H1 (cell line): ENCODE measurements around the gene INPP5A. TPM values are rescaled to one million over a fixed set of nuclear protein-coding genes. Genes with fewer than 3 reads are reported as not detected.

Source experiments
- CTCF ChIA-PET: fragments of 300-600 bp; sonication (Branson Sonifier 250); formaldehyde crosslinking; loops from one replicate; lab custom pipeline; 2021; ENCODE audit not compliant: partially characterized antibody; lab: Charles Lee
- POLR2A ChIA-PET: fragments of 300-600 bp; sonication (Branson Sonifier 250); formaldehyde crosslinking; loops from one replicate; lab custom pipeline; 2021; ENCODE audit warnings: inconsistent platforms; ENCODE audit not compliant: partially characterized antibody; lab: Charles Lee
- DNase-seq, 2 experiments: peaks; one replicate each; pipeline versions ENCODE4 v3.0.0 to v3.0.0-alpha.2; 2010 to 2022; ENCODE audit warnings: low spot score in 2 of 2, low read depth in 1 of 2, mixed read lengths in 1 of 2
- FAIRE-seq: peaks from 2 replicates; lab custom pipeline; 2011; peaks lifted over from hg19 to GRCh38; lab: Jason Lieb, UNC
- H2AFZ ChIP-seq: 2 replicates; pipeline ENCODE4 v1.8.1; 2012; ENCODE audit warnings: low read length, inconsistent platforms
- H2AK5ac ChIP-seq: 2 replicates; pipeline ENCODE4 v1.6.1; 2013; ENCODE audit warnings: low read depth, low read length
- H2BK120ac ChIP-seq: replicated peaks from 2 replicates; pipeline ENCODE3; 2013; ENCODE audit warnings: low read depth, low read length, inconsistent platforms
- H2BK12ac ChIP-seq: 2 replicates; pipeline ENCODE4 v1.6.1; 2013; ENCODE audit warnings: low read depth, low read length
- H2BK15ac ChIP-seq: 2 replicates; pipeline ENCODE4 v1.6.1; 2013; ENCODE audit warnings: low read length
- H2BK20ac ChIP-seq: 2 replicates; pipeline ENCODE4 v1.6.1; 2013; ENCODE audit warnings: low read length
- H2BK5ac ChIP-seq: 2 replicates; pipeline ENCODE4 v1.6.1; 2013; ENCODE audit warnings: low read depth, low read length
- H3K14ac ChIP-seq: 2 replicates; pipeline ENCODE4 v1.6.1; 2013; ENCODE audit warnings: inconsistent platforms; ENCODE audit not compliant: insufficient read length
- H3K18ac ChIP-seq: 2 replicates; pipeline ENCODE4 v1.6.1; 2013; ENCODE audit warnings: low read length; ENCODE audit errors: extremely low read depth
- H3K23ac ChIP-seq: 2 replicates; pipeline ENCODE4 v1.6.1; 2013; ENCODE audit warnings: inconsistent platforms; ENCODE audit not compliant: insufficient read length
- H3K23me2 ChIP-seq: 2 replicates; pipeline ENCODE4 v1.6.1; 2013; ENCODE audit warnings: low read depth, low read length
- H3K27ac ChIP-seq: 2 replicates; pipeline ENCODE4 v1.6.1; 2011; ENCODE audit warnings: low read depth, low read length, inconsistent platforms
- H3K27me3 ChIP-seq, 4 experiments: replicated peaks in 1 of 4; 1 replicate in 1 of 4; 2 replicates in 3 of 4; pipeline versions ENCODE4 v1.6.1 to v1.8.1; 2011 to 2013; ENCODE audit warnings: low read length in 3 of 4, mild to moderate bottlenecking in 3 of 4, inconsistent platforms in 2 of 4, mixed read lengths in 2 of 4, moderate library complexity in 1 of 4; ENCODE audit not compliant: control insufficient read depth in 3 of 4, insufficient read depth in 3 of 4; ENCODE audit errors: extremely low read depth in 1 of 4
- H3K36me3 ChIP-seq, 4 experiments: 2 replicates each; pipeline versions ENCODE4 v1.6.1 to v1.8.1; 2011 to 2013; ENCODE audit warnings: mild to moderate bottlenecking in 4 of 4, low read length in 3 of 4, moderate library complexity in 2 of 4, control low read depth in 1 of 4, inconsistent platforms in 1 of 4; ENCODE audit not compliant: insufficient read depth in 4 of 4, control insufficient read depth in 2 of 4
- H3K4ac ChIP-seq: replicated peaks from 2 replicates; pipeline ENCODE3; 2013; ENCODE audit warnings: low read length, low read depth, mixed read lengths, inconsistent platforms; ENCODE audit not compliant: insufficient read length
- H3K4me1 ChIP-seq, 4 experiments: replicated peaks in 1 of 4; 1 replicate in 1 of 4; 2 replicates in 3 of 4; pipeline versions ENCODE4 v1.6.1 to v1.8.1; 2011 to 2013; ENCODE audit warnings: low read length in 3 of 4, inconsistent platforms in 2 of 4, mixed read lengths in 1 of 4; ENCODE audit not compliant: insufficient read depth in 4 of 4, control insufficient read depth in 3 of 4
- H3K4me2 ChIP-seq, 2 experiments: 2 replicates each; pipeline versions ENCODE4 v1.6.1 to v1.8.1; 2011 to 2013; ENCODE audit warnings: low read depth in 2 of 2, low read length in 2 of 2, control low read depth in 1 of 2, inconsistent platforms in 1 of 2, mild to moderate bottlenecking in 1 of 2; ENCODE audit not compliant: insufficient read depth in 1 of 2
- H3K4me3 ChIP-seq, 4 experiments: fragments of 200-600, 300-600 bp in 1 of 4; sonication (generic), shearing (Covaris generic), sonication (Bioruptor Twin) in 1 of 4; 2 replicates each; pipeline versions ENCODE4 v1.5.1 to v1.8.1; 2011 to 2016; ENCODE audit warnings: low read length in 4 of 4, low read depth in 3 of 4, control low read depth in 2 of 4, inconsistent platforms in 2 of 4, mild to moderate bottlenecking in 2 of 4, mixed read lengths in 1 of 4, moderate library complexity in 1 of 4; ENCODE audit not compliant: insufficient read depth in 2 of 4; ENCODE audit errors: extremely low read depth in 1 of 4
- H3K56ac ChIP-seq: replicated peaks from 2 replicates; pipeline ENCODE3; 2013; ENCODE audit warnings: low read depth, mild to moderate bottlenecking, mixed read lengths, low read length, inconsistent platforms; ENCODE audit not compliant: insufficient read length
- H3K79me1 ChIP-seq: 2 replicates; pipeline ENCODE4 v1.6.1; 2013; ENCODE audit warnings: low read depth, low read length, control low read depth
- H3K79me2 ChIP-seq, 2 experiments: 2 replicates each; pipeline versions ENCODE4 v1.6.1 to v1.8.1; 2012 to 2013; ENCODE audit warnings: low read length in 2 of 2, mild to moderate bottlenecking in 2 of 2, inconsistent platforms in 1 of 2; ENCODE audit not compliant: insufficient read depth in 2 of 2, control insufficient read depth in 1 of 2
- H3K9ac ChIP-seq, 4 experiments: replicated peaks in 1 of 4; 1 replicate in 1 of 4; 2 replicates in 3 of 4; pipeline versions ENCODE4 v1.6.1 to v1.8.1; 2011 to 2013; ENCODE audit warnings: low read depth in 3 of 4, low read length in 3 of 4, control low read depth in 2 of 4, mild to moderate bottlenecking in 2 of 4, moderate library complexity in 2 of 4, inconsistent platforms in 1 of 4; ENCODE audit errors: extremely low read depth in 1 of 4
- H3K9me3 ChIP-seq, 2 experiments: 2 replicates each; pipeline versions ENCODE4 v1.6.1 to v1.8.1; 2012 to 2013; ENCODE audit warnings: mild to moderate bottlenecking in 2 of 2, moderate library complexity in 2 of 2, control low read depth in 1 of 2, inconsistent platforms in 1 of 2, low read depth in 1 of 2, low read length in 1 of 2, mixed read lengths in 1 of 2; ENCODE audit not compliant: insufficient read depth in 2 of 2
- H4K20me1 ChIP-seq, 2 experiments: replicated peaks in 1 of 2; 2 replicates each; pipeline versions ENCODE3 to v1.8.1; 2011 to 2013; ENCODE audit warnings: inconsistent platforms in 2 of 2, low read length in 2 of 2, mild to moderate bottlenecking in 1 of 2; ENCODE audit not compliant: insufficient read depth in 2 of 2, control insufficient read depth in 1 of 2
- H4K5ac ChIP-seq: 2 replicates; pipeline ENCODE4 v1.6.1; 2013; ENCODE audit warnings: low read length, low read depth, mixed read lengths, inconsistent platforms; ENCODE audit not compliant: insufficient read length
- H4K8ac ChIP-seq: 2 replicates; pipeline ENCODE4 v1.8.0; 2013; ENCODE audit warnings: mild to moderate bottlenecking, moderate library complexity, low read length, inconsistent platforms; ENCODE audit not compliant: insufficient read depth; ENCODE audit errors: extremely low read depth
- H4K91ac ChIP-seq: replicated peaks from 2 replicates; pipeline ENCODE3; 2013; ENCODE audit warnings: low read length, mixed read lengths, inconsistent platforms; ENCODE audit not compliant: insufficient read length
- BCL11A ChIP-seq, 2 experiments: IDR thresholded peaks; one replicate each; pipeline ENCODE4 v1.6.1; 2011; ENCODE audit warnings: low read depth in 2 of 2, low read length in 2 of 2, mild to moderate bottlenecking in 2 of 2
- CHD1 ChIP-seq: IDR thresholded peaks from 2 replicates; pipeline ENCODE4 v1.6.1; 2012; ENCODE audit warnings: low read depth, low read length, improper control_type of control experiment
- CTBP2 ChIP-seq: IDR thresholded peaks from 2 replicates; pipeline ENCODE4 v1.7.0; 2011; ENCODE audit warnings: borderline replicate concordance, mild to moderate bottlenecking, moderate library complexity, mixed read lengths, low read length; ENCODE audit not compliant: insufficient read depth, insufficient read length
- E2F6 ChIP-seq: IDR thresholded peaks from 2 replicates; pipeline ENCODE4 v1.6.1; 2012; ENCODE audit warnings: inconsistent platforms
- GTF2F1 ChIP-seq: IDR thresholded peaks from 2 replicates; pipeline ENCODE4 v1.6.1; 2012; ENCODE audit warnings: low read depth, low read length, improper control_type of control experiment, borderline replicate concordance
- KDM5A ChIP-seq: fragments of 200-600 bp; IDR thresholded peaks from 2 replicates; pipeline ENCODE4 v1.7.1; 2012; ENCODE audit warnings: mild to moderate bottlenecking, low read length, inconsistent platforms, mixed read lengths
- NRF1 ChIP-seq: IDR thresholded peaks from 2 replicates; pipeline ENCODE4 v1.6.1; 2011; ENCODE audit warnings: mild to moderate bottlenecking, low read depth, low read length, improper control_type of control experiment
- RAD21 ChIP-seq, 2 experiments: IDR thresholded peaks in 1 of 2; conservative IDR thresholded peaks in 1 of 2; 2 replicates each; pipeline ENCODE4 v1.6.1; 2011; ENCODE audit warnings: low read depth in 2 of 2, low read length in 2 of 2, improper control_type of control experiment in 1 of 2, inconsistent platforms in 1 of 2, mild to moderate bottlenecking in 1 of 2, moderate library complexity in 1 of 2
- SIX5 ChIP-seq: IDR thresholded peaks from 2 replicates; pipeline ENCODE4 v1.6.1; 2011; ENCODE audit warnings: mild to moderate bottlenecking, low read depth, low read length
- SUZ12 ChIP-seq: fragments of 200-600 bp; sonication (generic); IDR thresholded peaks from 2 replicates; pipeline ENCODE4 v1.6.1; 2012; ENCODE audit warnings: mild to moderate bottlenecking, inconsistent platforms, low read length, moderate library complexity, mixed read lengths
- TAF1 ChIP-seq: IDR thresholded peaks from 2 replicates; pipeline ENCODE4 v1.6.1; 2011; ENCODE audit warnings: mild to moderate bottlenecking, low read depth, low read length
- TAF7 ChIP-seq: optimal IDR thresholded peaks from 2 replicates; pipeline ENCODE3; 2011; ENCODE audit warnings: low read depth, mild to moderate bottlenecking, inconsistent platforms, low read length, moderate library complexity, borderline replicate concordance
- TBP ChIP-seq: IDR thresholded peaks from 2 replicates; pipeline ENCODE4 v1.6.1; 2011; ENCODE audit warnings: low read depth, low read length, improper control_type of control experiment
- TCF12 ChIP-seq: IDR thresholded peaks from 2 replicates; pipeline ENCODE4 v1.6.1; 2011; ENCODE audit warnings: low read depth, mild to moderate bottlenecking, low read length
- WGBS, 2 experiments: shearing (Covaris generic) in 1 of 2; methylation state at CpG; one replicate each; pipeline versions ENCODE4 v1.1.6 to v1.1.7; 2013 to 2015; ENCODE audit warnings: low lambda C conversion rate in 2 of 2, mixed read lengths in 2 of 2, inconsistent platforms in 1 of 2, low coverage in 1 of 2, missing lambda C conversion rate in 1 of 2; ENCODE audit not compliant: insufficient replicate concordance in 2 of 2, insufficient coverage in 1 of 2, insufficient read length in 1 of 2; ENCODE audit errors: extremely low coverage in 1 of 2, missing lambda C conversion rate in 1 of 2; 5-methylcytosine and 5-hydroxymethylcytosine counted together
- polyA plus RNA-seq, 7 experiments: library from polyadenylated mRNA; depleted of rRNA in 3 of 7; stranded (reverse) in 5 of 7; unstranded in 2 of 7; fragments of >200 nt in 5 of 7; fragments of 200-250 nt in 2 of 7; gene quantifications; 1 replicate in 5 of 7; 2 replicates in 1 of 7; 4 replicates in 1 of 7; pipeline versions ENCODE4 v1.2.1 to v1.2.3, GENCODE V29; 2011 to 2013; ENCODE audit warnings: missing spikeins in 2 of 7, mixed read lengths in 2 of 7
- total RNA-seq: library from RNA; stranded (reverse); fragmentation: NEBNext Ultra II Directional; extraction: Animal tissue kit (Norgen Biotek cat#: 25700); gene quantifications from 2 replicates; pipeline ENCODE4 v1.2.1, GENCODE V29; 2021

Gene INPP5A
- total and polyA plus RNA-seq, 2 of the 8 experiments (the other 6 are each of a cell fraction or from before 2014, with no cell fraction given), result 19.7 to 27.5 TPM

- no peak for DNase-seq
- TF ChIP-seq TBP, result no peak
- TF ChIP-seq RAD21 (IDR thresholded peaks at IDR 0.05 in 1 of 2, conservative IDR thresholded peaks at IDR 0.05 in 1 of 2; ENCODE audit: low read depth in 2 of 2, low read length in 2 of 2), result no peak
- no peak for TF ChIP-seq BCL11A (IDR thresholded peaks at IDR 0.05; ENCODE audit: low read depth in 2 of 2, low read length in 2 of 2)
- TF ChIP-seq NRF1, result no peak
- TF ChIP-seq E2F6, result no peak
- TF ChIP-seq SUZ12, result no peak
- no peak for TF ChIP-seq CTBP2
- no peak for TF ChIP-seq SIX5
- TF ChIP-seq CHD1, result no peak
- no peak for TF ChIP-seq TAF1
- no peak for TF ChIP-seq TCF12
- no peak for TF ChIP-seq TAF7
- no peak for TF ChIP-seq KDM5A
- TF ChIP-seq GTF2F1, result no peak
These were observed 55.8 kb downstream of the INPP5A start for GRCh38 chr10:132593389-132593788.

More at GRCh38 chr10:132593389-132593788, 55.8 kb downstream of the INPP5A start:
- no peak overlapping the region for H2BK12ac ChIP-seq
- no peak overlapping the region for H4K91ac ChIP-seq
- H4K20me1 ChIP-seq, result peaks cover 0 to 27% of the 10 kb centered on the region in 2 experiments
- H3K79me2 ChIP-seq, result peaks cover 0 to 15% of the 10 kb centered on the region in 2 experiments; a peak in 1 of 4 replicates
- no peak overlapping the region for H3K4me3 ChIP-seq
- no peak overlapping the region for H2BK5ac ChIP-seq
- 93% methylated on average over 3 of the region's 3 CpGs; no CpG with 5 or more reads in 1 of the 2 experiments for WGBS, 2 experiments
- no peaks in the 10 kb centered on the region for H3K23me2 ChIP-seq
- ChIA-PET POLR2A (no interaction called here), CTCF (interaction anchor here (0.6 to 2.6 kb wide), 3 partner anchors 27 to 134 kb away, joined by 3 to 12 read pairs (median 3); no protein-coding TSS in a partner anchor)
- no peak overlapping the region for H3K27ac ChIP-seq
- no peak overlapping the region for H3K23ac ChIP-seq
- H3K79me1 ChIP-seq, result peaks cover 22% of the 10 kb centered on the region
- no peak for FAIRE-seq
- no peak overlapping the region for H3K9ac ChIP-seq
- H3K36me3 ChIP-seq, result no peaks in the 10 kb centered on the region
- no peak overlapping the region for H3K4me2 ChIP-seq
- H2AFZ ChIP-seq, result no peak overlapping the region
- H3K18ac ChIP-seq, result no peak overlapping the region
- H2AK5ac ChIP-seq, result no peak overlapping the region
- H4K5ac ChIP-seq, result no peak overlapping the region
- H3K4ac ChIP-seq, result no peak overlapping the region
- H3K4me1 ChIP-seq, result peaks cover 0 to 4% (median under 1%) of the 10 kb centered on the region in 4 experiments; a peak in 2 of 7 replicates
- no peak overlapping the region for H3K56ac ChIP-seq
- no peak overlapping the region for H2BK15ac ChIP-seq
- no peak overlapping the region for H4K8ac ChIP-seq
- H3K27me3 ChIP-seq, result no peaks in the 10 kb centered on the region; a peak in 2 of 7 replicates
- H2BK20ac ChIP-seq, result no peak overlapping the region
- H3K14ac ChIP-seq, result no peak overlapping the region
- peaks cover 4 to 8% of the 10 kb centered on the region in 2 experiments; a peak in 2 of 4 replicates for H3K9me3 ChIP-seq
- H2BK120ac ChIP-seq, result no peak overlapping the region
